ENCODE data around the gene ETV7.
"Not testable (repeated sequence)": the region's sequence is repeated elsewhere in the genome, so short reads cannot be mapped to it uniquely, and the experiment has no call there.

The ETV7 gene

GRCh38 chr6:36382976-36383375 lies 4.5 kb downstream of the ETV7 start:
- DNase-seq: no peak

GRCh38 chr6:36381502-36382389 lies 5.7 kb downstream of the ETV7 start:
- DNase-seq: no peak

DNA sequence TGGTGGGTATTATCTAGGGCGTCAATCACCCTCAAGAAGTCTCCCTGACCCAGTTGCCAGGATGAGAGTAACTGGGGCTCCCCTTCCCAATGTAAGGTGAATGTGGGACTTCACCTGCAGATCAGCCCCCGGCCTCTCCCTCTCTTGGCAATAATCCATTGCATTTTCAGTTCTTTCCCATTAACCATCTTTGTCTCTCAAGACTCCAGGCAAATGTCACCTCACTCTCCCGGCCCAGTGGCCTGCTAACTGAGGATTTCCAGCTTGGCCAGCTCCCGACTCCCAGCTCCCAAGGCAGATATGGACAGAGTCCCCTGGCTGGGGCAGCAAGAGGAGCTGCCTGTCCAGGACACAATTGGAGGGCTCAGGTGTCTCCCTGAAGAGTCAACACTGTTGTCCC lies 7.3 kb downstream of the ETV7 start:
- DNase-seq: no peak

DNA sequence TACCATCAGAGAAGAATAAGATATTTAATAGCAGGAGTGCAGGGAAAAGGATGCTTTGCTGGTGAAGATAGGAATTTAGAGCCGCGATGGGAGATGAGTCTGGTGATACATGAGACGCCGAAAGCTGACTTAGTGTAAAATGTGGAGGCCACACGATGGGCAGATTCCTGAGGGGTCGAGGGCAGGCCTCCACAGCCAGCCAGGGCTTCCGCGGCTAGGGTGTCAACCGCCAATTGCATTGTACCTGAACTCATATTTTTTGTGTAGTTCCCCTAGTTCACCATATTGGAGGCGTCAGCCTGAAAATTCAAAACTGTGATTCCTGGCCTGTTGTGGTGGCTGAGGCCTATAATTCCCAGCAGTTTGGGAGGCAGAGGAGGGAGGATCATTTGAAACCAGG lies 8.5 kb downstream of the ETV7 start:
- no peak for DNase-seq

DNA sequence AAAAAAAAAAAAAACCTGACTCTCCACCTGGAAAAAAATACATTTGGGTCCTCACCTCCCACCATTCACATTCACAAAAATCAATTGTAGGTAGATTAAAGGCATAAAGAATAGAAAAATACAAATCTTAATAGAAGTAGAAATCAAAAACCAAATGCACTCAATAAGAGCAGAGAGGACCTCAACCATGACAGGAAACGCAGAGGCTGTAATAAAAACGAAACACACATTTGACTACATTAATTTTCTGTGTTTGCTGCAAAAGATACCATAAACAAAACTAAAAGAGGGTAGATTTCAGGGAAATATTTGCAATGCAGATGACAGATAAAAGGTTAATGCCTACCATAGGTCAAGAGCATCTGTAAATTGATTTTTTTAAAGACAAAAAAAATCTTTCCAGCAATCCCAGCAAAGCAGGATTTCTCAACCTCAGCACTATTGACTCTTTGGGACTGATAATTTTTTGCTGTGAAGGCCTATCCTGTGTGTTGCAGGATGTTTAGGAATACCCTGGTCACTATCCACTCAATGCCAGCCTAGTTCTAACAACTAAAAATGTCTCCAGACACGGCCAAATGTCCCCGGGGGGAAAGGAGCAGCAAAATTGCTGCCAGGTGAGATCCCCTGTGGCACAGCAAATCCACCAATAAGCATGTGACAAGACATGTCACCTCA lies 9.1 kb downstream of the ETV7 start:
- DNase-seq: no peak

DNA sequence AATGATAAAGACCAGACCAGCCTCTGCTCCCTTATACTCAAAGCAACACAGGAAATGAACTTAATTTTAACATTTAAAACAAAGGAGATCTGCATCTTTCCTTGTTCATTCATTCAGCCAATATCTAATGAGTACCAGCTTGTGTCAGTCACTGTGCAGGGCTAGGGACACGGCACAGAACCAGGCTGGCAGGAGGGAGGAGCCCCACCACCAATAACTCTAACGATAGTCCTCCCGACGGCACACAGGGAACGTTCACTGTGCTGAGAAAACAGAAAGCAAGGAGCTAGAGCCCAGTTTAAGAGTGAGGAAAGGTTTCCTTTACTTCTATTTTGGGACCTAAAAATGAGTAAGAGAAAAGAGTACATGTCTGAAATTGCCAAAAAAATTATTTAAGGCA lies 9.9 kb downstream of the ETV7 start:
- DNase-seq: no peak

DNA sequence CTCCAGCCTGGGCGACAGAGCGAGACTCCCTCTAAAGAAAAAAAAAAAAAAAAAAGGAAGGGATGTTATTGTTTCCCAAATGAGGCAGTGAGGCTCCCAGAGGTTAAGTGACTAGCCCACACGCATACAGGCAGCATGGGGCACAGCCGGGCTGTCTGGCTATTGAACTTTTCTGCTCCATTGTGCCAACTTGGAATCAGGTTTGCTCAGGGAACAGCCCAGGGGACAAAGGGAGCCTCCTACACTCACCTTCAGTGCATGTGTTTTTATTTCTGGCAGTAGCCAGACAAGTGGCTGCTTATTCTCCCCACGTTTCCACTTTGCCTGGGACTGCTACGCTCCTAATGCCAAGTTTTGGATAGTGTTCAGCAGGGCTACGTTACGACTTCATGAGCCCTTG lies 10.7 kb downstream of the ETV7 start:
- DNase-seq: no peak

- DNase-seq: no peak
Measured at GRCh38 chr6:36376183-36376582, 11.3 kb downstream of the ETV7 start.

- DNase-seq: no peak
Measured at GRCh38 chr6:36375644-36376155, 11.8 kb downstream of the ETV7 start.

- no peak for DNase-seq
Measured at GRCh38 chr6:36374972-36375371, 12.5 kb downstream of the ETV7 start.

DNA sequence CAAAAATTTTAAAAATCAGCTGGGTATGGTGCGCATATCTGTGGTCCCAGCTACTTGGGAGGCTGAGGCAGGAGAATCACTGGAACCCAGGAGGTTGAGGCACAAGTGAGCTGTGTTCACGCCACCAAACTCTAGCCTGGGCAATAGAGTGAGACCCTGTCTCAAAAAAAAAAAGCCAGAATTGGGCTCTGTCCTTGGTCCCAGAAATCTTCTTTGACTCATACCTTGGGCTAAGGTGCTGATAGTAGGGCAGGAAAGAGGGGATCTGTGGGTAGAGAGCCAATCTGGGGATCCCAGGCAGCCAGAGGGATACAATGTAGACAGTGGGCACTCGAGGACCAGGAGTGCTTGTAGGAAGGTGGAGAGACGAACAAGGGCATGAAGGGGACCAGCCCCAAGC lies 13.3 kb downstream of the ETV7 start:
- DNase-seq: no peak

DNA sequence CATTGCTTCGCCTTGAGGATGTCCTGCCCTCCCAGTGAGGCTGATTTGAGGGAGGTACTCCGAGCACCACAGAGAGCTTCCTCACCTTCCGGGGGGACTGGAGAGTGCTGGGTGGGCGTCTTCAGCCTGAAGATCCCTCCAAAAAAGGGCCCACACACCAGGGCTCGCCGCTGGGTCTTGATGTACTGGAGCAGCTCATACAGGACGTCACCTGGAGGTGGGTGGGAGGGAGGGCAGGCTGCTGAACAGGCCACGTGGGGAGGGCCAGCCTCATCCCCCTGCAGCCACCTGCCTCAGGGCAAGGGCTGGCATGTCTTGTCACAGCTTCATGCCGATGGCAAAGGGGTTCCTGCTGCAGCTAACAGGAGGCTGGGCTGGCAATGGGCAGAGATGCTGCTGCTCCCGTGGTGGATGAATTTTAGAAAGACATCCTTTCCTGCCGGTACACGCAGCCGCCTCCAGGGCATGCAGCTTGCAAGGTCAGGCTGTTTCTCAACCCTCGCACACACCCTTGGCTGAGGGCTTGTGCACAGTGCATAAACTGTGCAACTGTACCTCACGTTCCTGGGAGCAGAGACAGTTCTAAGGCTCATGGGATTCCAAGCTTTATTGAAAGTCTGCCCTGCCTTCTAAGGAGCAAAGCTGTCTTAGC lies 14.0 kb downstream of the ETV7 start:
- no peak for DNase-seq

DNA sequence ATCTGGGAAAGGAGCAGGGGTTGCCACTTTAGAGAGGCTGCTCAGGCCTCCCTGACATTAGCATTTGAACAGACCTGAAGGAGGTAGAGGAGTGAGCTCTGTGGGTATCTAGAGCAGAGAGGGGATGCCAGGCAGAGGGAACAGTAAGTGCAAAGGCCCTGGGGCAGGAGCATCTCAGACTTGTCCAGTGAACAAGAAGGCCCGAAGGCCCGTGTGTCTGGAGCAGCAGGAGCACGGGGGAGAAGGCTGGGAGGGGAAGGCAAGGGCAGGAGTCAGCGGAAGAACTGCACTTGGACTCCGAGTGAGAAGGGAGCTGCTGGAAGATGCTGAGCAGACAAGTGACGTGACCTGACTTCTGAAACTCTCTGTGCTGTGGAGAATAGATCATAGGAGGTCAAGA lies 15.4 kb downstream of the ETV7 start:
- no peak for DNase-seq

DNA sequence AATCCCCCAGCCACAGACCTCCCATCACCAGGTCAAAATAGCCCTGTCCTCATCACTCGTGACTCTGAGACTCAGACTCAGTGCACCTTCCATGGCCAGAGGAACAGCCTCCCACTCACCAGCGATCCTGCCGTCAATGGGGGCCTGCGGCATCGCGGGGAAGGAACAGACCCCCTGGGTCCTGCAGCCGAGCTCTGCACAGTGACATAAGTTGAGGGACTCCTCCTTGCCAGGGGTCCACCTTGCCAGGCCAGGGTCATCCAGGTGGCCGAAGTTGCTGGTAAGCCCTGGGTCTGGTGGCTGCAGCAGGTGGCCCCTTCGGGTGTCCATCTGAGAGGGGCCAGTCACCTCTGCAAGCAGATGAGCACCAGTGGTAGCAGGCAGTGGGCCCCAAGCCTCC lies 16.3 kb downstream of the ETV7 start:
- DNase-seq: no peak

DNA sequence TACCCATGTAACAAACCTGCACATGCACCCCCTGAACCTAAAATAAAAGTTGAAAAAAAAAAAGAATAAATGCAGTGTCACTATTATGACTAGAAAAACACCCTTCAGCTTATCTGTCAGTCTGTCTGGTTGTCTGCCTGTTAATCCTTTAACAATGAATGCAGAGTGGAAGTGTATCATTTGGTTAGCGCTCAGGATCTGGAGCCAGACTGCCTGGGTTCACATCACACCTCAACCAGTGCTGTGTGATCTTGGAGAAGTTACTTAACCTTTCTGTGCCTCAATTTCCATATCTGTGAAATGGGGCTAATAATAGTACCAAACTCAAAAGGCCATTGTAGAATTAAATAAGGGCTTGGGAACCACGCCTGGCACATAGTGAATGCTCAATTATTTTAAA lies 16.8 kb downstream of the ETV7 start:
- DNase-seq: no peak

DNA sequence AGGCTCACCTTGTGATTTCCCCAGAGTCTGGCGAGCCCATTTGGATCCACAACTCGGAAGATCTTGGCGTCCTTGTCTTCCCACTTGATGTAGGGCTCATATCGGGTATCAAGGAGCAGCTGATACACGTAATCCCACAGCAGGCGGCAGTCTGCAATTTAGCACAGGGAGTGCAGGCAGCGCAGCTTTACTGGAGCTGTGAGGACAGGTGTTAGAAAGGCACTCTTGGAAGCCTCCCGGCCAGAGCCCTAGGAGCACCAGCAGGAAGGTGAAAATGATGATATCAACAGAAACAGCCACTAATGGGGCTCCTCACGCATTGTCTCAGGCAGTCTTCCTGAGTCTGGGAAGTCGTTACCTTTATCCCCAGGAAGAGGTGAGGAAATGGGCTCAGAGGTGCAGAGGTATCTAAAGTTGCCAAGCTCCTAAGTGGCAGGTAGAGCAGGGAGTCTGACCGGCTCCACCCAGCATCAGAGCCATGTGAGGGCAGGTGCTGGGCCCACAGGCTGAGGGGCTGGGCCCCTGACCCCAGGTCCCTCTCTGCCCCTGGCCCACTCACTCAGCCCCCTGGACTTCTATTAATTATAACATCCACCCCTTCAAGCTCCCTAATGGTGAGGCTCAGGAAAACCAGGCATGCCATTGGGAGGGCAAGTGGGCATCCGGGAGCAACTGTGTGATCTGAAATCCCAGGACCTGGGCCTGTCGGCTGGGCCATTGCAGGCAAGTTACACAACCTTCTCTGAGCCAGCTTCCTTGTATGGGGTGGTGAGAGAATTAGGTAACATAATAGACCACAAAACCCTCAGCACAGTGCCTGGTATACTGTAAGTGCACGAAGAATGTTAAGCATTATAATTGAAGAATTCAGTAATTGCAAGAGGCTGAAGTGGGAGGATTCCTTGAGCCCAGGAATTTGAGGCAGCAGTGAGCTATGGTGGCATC lies 18.3 kb downstream of the ETV7 start:
- peak; percentile 49 for DNase-seq

DNA sequence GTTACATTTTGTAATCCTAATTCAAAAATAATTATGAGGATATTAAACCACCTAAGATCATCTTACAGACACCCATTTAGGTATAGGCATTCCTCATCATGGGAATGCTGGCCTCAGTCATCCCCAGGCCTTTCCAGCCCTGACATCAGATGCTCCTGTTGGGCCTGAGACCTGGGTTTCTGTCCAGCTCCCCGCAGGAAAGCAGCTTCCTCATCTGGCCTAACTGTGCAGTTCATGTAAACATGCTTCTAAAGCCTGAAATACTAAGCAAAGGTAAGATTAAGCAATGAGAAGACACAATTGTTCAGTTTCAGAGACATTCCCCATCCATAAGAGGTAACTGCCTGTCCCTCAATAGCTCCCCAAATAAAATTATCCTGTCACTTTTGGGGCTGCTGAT lies 19.0 kb downstream of the ETV7 start:
- DNase-seq: no peak

GRCh38 chr6:36367743-36368142 lies 19.7 kb downstream of the ETV7 start:
- no peak for DNase-seq

DNA sequence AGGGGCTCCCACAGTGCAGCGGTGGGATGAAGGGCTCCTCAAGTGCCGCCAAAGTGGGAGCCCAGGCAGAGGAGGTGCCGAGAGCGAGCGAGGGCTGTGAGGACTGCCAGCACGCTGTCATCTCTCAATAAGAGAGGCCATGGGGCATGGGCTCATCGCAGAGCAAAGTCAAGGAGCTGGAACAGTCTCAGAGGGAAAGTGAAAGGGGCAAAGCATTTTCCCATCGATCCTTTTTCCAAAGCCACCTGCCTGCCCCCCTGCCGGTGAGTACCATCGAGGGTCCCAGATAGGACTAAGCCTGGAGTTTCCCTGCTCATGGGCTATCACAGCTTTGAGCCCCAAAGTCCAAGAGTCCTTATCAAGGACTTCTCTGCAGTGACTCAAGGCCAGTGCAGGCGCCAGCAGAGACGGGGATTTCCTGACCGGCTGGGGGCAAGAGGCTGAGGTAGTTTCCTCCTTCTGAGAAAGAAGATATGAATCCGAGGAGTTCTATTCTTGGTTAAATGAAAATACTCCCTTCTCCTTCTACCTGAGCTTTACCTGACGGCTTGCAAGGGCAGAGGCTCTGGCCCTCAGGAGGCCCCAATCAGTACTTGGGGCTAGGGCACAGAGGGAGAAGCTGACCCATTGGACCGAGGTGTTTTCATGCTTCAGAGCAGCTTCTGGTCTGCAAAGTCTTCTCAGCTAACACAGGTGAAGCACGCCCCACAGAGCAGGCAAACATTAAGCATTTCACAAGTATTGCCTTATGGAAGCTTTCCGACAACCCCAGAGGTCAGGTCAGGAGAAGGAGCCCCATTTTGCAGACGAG lies 22.6 kb downstream of the ETV7 start:
- no peak for DNase-seq

- DNase-seq: not testable (repeated sequence)
Measured at GRCh38 chr6:36364061-36364635, 23.3 kb downstream of the ETV7 start.

DNA sequence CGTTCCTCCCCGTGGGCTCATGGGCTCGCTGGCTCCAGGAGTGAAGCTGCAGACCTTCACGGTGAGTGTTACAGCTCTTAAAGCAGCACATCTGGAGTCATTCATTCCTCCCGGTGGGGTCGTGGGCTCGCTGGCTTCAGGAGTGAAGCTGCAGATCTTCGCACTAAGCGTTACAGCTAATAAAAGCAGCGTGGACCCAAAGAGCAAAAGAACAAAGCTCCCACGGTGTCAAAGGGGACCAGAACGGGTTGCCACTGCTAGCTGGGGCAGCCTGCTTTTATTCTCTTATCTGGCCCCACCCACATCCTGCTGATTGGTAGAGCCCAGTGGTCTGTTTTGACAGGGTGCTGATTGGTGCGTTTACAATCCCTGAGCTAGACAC lies 24.1 kb downstream of the ETV7 start:
- DNase-seq: not testable (repeated sequence)
